ENCODE measurements around the gene RELN.

DNA sequence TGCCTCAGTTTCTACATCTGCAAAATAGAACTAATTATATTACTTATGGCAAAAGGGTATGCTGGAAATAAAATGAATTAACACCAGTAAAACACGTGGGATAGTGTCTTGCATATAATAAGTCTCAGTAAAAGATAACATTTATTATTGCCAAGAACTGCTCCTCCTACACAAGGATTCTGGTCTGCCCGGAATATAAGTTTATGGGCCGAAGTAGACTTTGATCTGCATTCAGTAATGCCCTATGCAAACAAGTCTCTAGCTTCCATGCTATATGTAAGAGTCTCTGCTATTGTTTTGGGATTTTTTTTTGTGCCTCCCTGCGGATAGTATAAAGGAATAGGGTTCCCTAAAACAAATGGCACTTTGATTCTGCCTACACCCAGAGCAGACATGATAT lies 417.9 kb downstream of the RELN start:
- TF ChIP-seq POLR2A (IDR thresholded peaks at IDR 0.05), result no peak
- TF ChIP-seq, protein P1, sequence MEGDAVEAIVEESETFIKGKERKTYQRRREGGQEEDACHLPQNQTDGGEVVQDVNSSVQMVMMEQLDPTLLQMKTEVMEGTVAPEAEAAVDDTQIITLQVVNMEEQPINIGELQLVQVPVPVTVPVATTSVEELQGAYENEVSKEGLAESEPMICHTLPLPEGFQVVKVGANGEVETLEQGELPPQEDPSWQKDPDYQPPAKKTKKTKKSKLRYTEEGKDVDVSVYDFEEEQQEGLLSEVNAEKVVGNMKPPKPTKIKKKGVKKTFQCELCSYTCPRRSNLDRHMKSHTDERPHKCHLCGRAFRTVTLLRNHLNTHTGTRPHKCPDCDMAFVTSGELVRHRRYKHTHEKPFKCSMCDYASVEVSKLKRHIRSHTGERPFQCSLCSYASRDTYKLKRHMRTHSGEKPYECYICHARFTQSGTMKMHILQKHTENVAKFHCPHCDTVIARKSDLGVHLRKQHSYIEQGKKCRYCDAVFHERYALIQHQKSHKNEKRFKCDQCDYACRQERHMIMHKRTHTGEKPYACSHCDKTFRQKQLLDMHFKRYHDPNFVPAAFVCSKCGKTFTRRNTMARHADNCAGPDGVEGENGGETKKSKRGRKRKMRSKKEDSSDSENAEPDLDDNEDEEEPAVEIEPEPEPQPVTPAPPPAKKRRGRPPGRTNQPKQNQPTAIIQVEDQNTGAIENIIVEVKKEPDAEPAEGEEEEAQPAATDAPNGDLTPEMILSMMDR (IDR thresholded peaks at IDR 0.05), result no peak

Measured in testis (tissue), 2 donors.